Cortex of kidney (tissue), 1 donor: ENCODE measurements around the gene ASB11.

ENCODE experiments used
- DNase-seq: peaks from one replicate; lab custom pipeline; 2025; lab: John Stamatoyannopoulos, UW

The ASB11 gene

GRCh38 chrX:15315509-15315908, at the start of gene ASB11:
ASB11 (minus strand) TSS chrX:15315640; CDS start chrX:15315605, 35 bp downstream.
- no peak for DNase-seq

- DNase-seq = no peak
Measured at GRCh38 chrX:15359701-15360100, 44.3 kb upstream of the ASB11 start.

- no peak for DNase-seq
Measured at GRCh38 chrX:15358533-15358932, 43.1 kb upstream of the ASB11 start.

- no peak for DNase-seq
Measured at GRCh38 chrX:15356444-15356843, 41.0 kb upstream of the ASB11 start.

GRCh38 chrX:15350329-15350996, 35.0 kb upstream of the ASB11 start:
- no peak for DNase-seq

GRCh38 chrX:15349046-15349445, 33.6 kb upstream of the ASB11 start:
- DNase-seq = no peak

GRCh38 chrX:15345976-15346375, 30.5 kb upstream of the ASB11 start:
- no peak for DNase-seq

- no peak for DNase-seq
Measured at GRCh38 chrX:15344106-15344505, 28.7 kb upstream of the ASB11 start.

GRCh38 chrX:15343075-15343476, 27.6 kb upstream of the ASB11 start:
- DNase-seq = no peak

GRCh38 chrX:15340867-15341266, 25.4 kb upstream of the ASB11 start:
- no peak for DNase-seq

GRCh38 chrX:15336023-15336413, 20.6 kb upstream of the ASB11 start:
- no peak for DNase-seq

GRCh38 chrX:15335135-15336022, 19.9 kb upstream of the ASB11 start, which contains the start of gene PIGA:
PIGA (minus strand) TSS chrX:15335523; CDS start chrX:15331930, 3,593 bp downstream.
- DNase-seq = peak; percentile 33

GRCh38 chrX:15334561-15334960, 19.1 kb upstream of the ASB11 start:
- no peak for DNase-seq

GRCh38 chrX:15328821-15329220, 13.4 kb upstream of the ASB11 start:
- DNase-seq = no peak

GRCh38 chrX:15328131-15328530, 12.7 kb upstream of the ASB11 start:
- no peak for DNase-seq

GRCh38 chrX:15322472-15322871, 7.0 kb upstream of the ASB11 start:
- DNase-seq = no peak

- no peak for DNase-seq
Measured at GRCh38 chrX:15322072-15322471, 6.6 kb upstream of the ASB11 start.

GRCh38 chrX:15321447-15321846, 6.0 kb upstream of the ASB11 start:
- DNase-seq = no peak

- no peak for DNase-seq
Measured at GRCh38 chrX:15320297-15320696, 4.9 kb upstream of the ASB11 start.

GRCh38 chrX:15319075-15319474, 3.6 kb upstream of the ASB11 start:
- DNase-seq = no peak

- no peak for DNase-seq
Measured at GRCh38 chrX:15314472-15314871, 968 bp downstream of the ASB11 start.

- DNase-seq = no peak
Measured at GRCh38 chrX:15311119-15311518, 4.3 kb downstream of the ASB11 start.

- DNase-seq = no peak
Measured at GRCh38 chrX:15310117-15310516, 5.3 kb downstream of the ASB11 start.
